Tibial nerve (tissue), 4 donors: Measurements from ENCODE around the gene SUN2. TPM values are rescaled to one million over a fixed set of nuclear protein-coding genes. Genes with fewer than 3 reads are reported as not detected.

Experiments
- DNase-seq, 2 donors: peaks; one replicate each; pipeline ENCODE4 v3.0.0-alpha.2; 2019; ENCODE audit warnings: low spot score in 2 of 2
- H3K27ac ChIP-seq, 4 donors: fragments of 200-600 bp; sonication (generic) in 3 of 4; one replicate each; pipeline ENCODE4 v1.5.1; 2017 to 2019; ENCODE audit warnings: mild to moderate bottlenecking in 1 of 4
- H3K27me3 ChIP-seq, 2 donors: fragments of 200-600 bp; sonication (generic) in 1 of 2; one replicate each; pipeline versions ENCODE4 v1.5.1 to v1.6.0; 2017 to 2019
- H3K36me3 ChIP-seq, 3 donors: fragments of 200-600 bp; sonication (generic); one replicate each; pipeline ENCODE4 v1.5.1; 2018 to 2019
- H3K4me1 ChIP-seq, 4 donors: fragments of 200-600 bp; sonication (generic) in 3 of 4; one replicate each; pipeline ENCODE4 v1.5.1; 2017 to 2019
- H3K4me3 ChIP-seq, 4 donors: fragments of 200-600 bp; sonication (generic) in 3 of 4; one replicate each; pipeline ENCODE4 v1.5.1; 2017 to 2019; ENCODE audit warnings: mild to moderate bottlenecking in 1 of 4, moderate library complexity in 1 of 4
- H3K9me3 ChIP-seq, 4 donors: fragments of 200-600 bp; sonication (generic) in 3 of 4; one replicate each; pipeline ENCODE4 v1.5.1; 2017 to 2019
- CTCF ChIP-seq, 5 experiments: fragments of 200-600 bp in 3 of 5; fragments of 450-650 bp in 2 of 5; sonication (generic) in 3 of 5; IDR thresholded peaks; one replicate each; pipeline ENCODE4 v1.5.1; 2016 to 2019; ENCODE audit warnings: antibody characterized with exemption in 5 of 5, mild to moderate bottlenecking in 3 of 5, moderate library complexity in 2 of 5
- EP300 ChIP-seq, 2 donors: sonication (generic); formaldehyde crosslinking; IDR thresholded peaks; one replicate each; pipeline ENCODE4 v1.6.1; 2017; ENCODE audit warnings: antibody characterized with exemption in 2 of 2, mild to moderate bottlenecking in 1 of 2
- POLR2A ChIP-seq, 2 donors: fragments of 450-650 bp; IDR thresholded peaks; one replicate each; pipeline ENCODE4 v1.6.1; 2017; ENCODE audit warnings: antibody characterized with exemption in 2 of 2, mild to moderate bottlenecking in 2 of 2, moderate library complexity in 2 of 2
- WGBS, 2 donors: methylation state at CpG; one replicate each; pipeline ENCODE4 v1.1.5; 2018; 5-methylcytosine and 5-hydroxymethylcytosine counted together
- total RNA-seq, 4 donors: library from RNA; depleted of rRNA; stranded (reverse); fragments of >200 nt; gene quantifications; one replicate each; pipeline ENCODE4 v1.1.0, GENCODE V29; 2016

The SUN2 gene
- total RNA-seq, 4 donors from 2014 or later = 640 to 1,234 (median 846) TPM

- DNase-seq = no peak
- no peaks in the 10 kb centered on the region for H3K36me3 ChIP-seq
- TF ChIP-seq POLR2A (IDR thresholded peaks at IDR 0.05) (no peak), CTCF (IDR thresholded peaks at IDR 0.05) (no peak), EP300 (IDR thresholded peaks at IDR 0.05) (no peak)
- H3K27ac ChIP-seq = peak overlapping the region in 2 of 4 donors; percentile 1 to 24
- peaks cover 0 to 34% (median 17%) of the 10 kb centered on the region in 4 donors for H3K4me1 ChIP-seq
- no peaks in the 10 kb centered on the region for H3K27me3 ChIP-seq
- H3K9me3 ChIP-seq = no peaks in the 10 kb centered on the region
- WGBS, 2 donors = 69 to 74% methylated on average over 16 of the region's 16 CpGs
- no peak overlapping the region for H3K4me3 ChIP-seq
These were observed 2.6 kb upstream of the SUN2 start for GRCh38 chr22:38758276-38758945.

- H3K4me1 ChIP-seq = peaks cover 0 to 38% (median 25%) of the 10 kb centered on the region in 4 donors
- 53 to 97% methylated on average over 3 to 4 of the region's 4 CpGs for WGBS, 2 donors
- no peaks in the 10 kb centered on the region for H3K27me3 ChIP-seq
- H3K27ac ChIP-seq = peak overlapping the region in 3 of 4 donors; percentile 92 to 96 (median 96)
- TF ChIP-seq EP300 (IDR thresholded peaks at IDR 0.05) (no peak), POLR2A (IDR thresholded peaks at IDR 0.05) (no peak), CTCF (IDR thresholded peaks at IDR 0.05) (no peak)
- H3K36me3 ChIP-seq = peaks cover 0 to 5% (median 0%) of the 10 kb centered on the region in 3 donors
- H3K9me3 ChIP-seq = no peaks in the 10 kb centered on the region
- no peak for DNase-seq
- peak overlapping the region in 1 of 4 donors; percentile 80 for H3K4me3 ChIP-seq
These were observed 1.6 kb upstream of the SUN2 start for GRCh38 chr22:38757464-38757757.

- no peak for DNase-seq
- TF ChIP-seq EP300 (IDR thresholded peaks at IDR 0.05) = no peak
- no peak for TF ChIP-seq CTCF (IDR thresholded peaks at IDR 0.05)
- TF ChIP-seq POLR2A (IDR thresholded peaks at IDR 0.05) = no peak
- Histone ChIP-seq H3K27ac (peak overlapping the region; percentile 92 to 96 (median 94)), H3K9me3 (no peaks in the 10 kb centered on the region), H3K27me3 (no peaks in the 10 kb centered on the region), H3K4me3 (peak overlapping the region; percentile 65 to 80 (median 73)), H3K4me1 (peaks cover 0 to 41% (median 25%) of the 10 kb centered on the region in 4 donors), H3K36me3 (peaks cover 0 to 11% (median 0%) of the 10 kb centered on the region in 3 donors)
- WGBS, 2 donors = 67 to 68% methylated on average over 17 of the region's 17 CpGs
These were observed 1.1 kb upstream of the SUN2 start for GRCh38 chr22:38756711-38757463.

GRCh38 chr22:38755155-38755910 lies 465 bp downstream of the SUN2 start:
- Histone ChIP-seq H3K27me3 (no peaks in the 10 kb centered on the region), H3K36me3 (peaks cover 0 to 26% (median 14%) of the 10 kb centered on the region in 3 donors), H3K4me1 (peaks cover 0 to 54% (median 31%) of the 10 kb centered on the region in 4 donors), H3K27ac (peak overlapping the region; percentile 92 to 96 (median 94)), H3K4me3 (peak overlapping the region; percentile 55 to 80 (median 70)), H3K9me3 (no peaks in the 10 kb centered on the region)
- TF ChIP-seq EP300 (IDR thresholded peaks at IDR 0.05) (peak; percentile 93 to 98), CTCF (IDR thresholded peaks at IDR 0.05) (peak in 1 of 5 experiments; percentile 47), POLR2A (IDR thresholded peaks at IDR 0.05) (peak; percentile 8 to 9)
- peak; percentile 85 to 95 for DNase-seq
- WGBS, 2 donors = 0 to 1% methylated on average over 21 to 44 of the region's 74 CpGs
